ENCODE measurements around the gene SCCPDH. TPM values are rescaled to one million over a fixed set of nuclear protein-coding genes. Genes with fewer than 3 reads are reported as not detected.

SCCPDH gene, protein sequence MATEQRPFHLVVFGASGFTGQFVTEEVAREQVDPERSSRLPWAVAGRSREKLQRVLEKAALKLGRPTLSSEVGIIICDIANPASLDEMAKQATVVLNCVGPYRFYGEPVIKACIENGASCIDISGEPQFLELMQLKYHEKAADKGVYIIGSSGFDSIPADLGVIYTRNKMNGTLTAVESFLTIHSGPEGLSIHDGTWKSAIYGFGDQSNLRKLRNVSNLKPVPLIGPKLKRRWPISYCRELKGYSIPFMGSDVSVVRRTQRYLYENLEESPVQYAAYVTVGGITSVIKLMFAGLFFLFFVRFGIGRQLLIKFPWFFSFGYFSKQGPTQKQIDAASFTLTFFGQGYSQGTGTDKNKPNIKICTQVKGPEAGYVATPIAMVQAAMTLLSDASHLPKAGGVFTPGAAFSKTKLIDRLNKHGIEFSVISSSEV
- 53.5 and 56.2 TPM in 2 replicates for total RNA-seq

DNA sequence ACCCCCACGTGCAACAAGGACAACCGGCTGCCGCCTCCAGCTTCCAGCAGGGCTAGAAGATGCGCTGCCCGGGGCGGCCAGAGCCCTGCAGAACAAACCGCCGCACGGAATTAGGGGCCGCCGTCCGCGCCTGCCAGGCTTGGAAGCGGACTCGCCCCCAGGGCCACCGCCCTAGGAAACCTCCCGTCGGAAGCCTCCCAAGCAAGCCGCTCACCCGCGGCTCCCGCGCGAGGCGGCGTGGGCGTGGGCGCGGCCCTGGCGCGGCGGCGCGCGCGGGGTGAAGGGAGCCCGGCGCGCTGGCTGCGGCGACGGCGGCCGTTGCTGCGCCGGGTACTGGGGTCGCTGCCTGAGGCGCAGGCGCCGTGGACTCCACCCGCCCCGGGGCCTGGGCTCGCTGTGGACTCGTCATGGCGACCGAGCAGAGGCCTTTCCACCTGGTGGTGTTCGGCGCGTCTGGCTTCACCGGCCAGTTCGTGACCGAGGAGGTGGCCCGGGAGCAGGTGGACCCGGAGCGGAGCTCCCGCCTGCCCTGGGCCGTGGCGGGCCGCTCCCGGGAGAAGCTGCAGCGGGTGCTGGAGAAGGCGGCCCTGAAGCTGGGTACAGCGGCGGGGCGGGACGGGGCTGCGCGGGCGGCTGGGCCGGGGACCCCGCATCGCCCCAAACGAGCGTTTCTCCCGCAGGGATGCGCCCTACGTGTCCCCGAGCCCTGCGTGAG, at the start of gene SCCPDH:
SCCPDH (plus strand) TSS at position 394 of the 715 bp plus-strand sequence; CDS start at position 408, 14 bp downstream.

Other genes with a start within 250 kb of the SCCPDH start
- gene SMYD3, start 217.1 kb upstream of the SCCPDH start, total RNA-seq, result 27.9 and 36.6 TPM in 2 replicates
- 12.8 and 17.9 TPM in 2 replicates for gene TFB2M, start 158.1 kb upstream of the SCCPDH start, total RNA-seq
- gene CNST, start 158.0 kb upstream of the SCCPDH start, total RNA-seq, result 10.6 and 14.3 TPM in 2 replicates
- gene AHCTF1, start 207.5 kb downstream of the SCCPDH start, total RNA-seq, result 25.6 and 33.0 TPM in 2 replicates

Data from endothelial cell of coronary artery (primary cell).